Activated T-cell treated with anti-CD3 and anti-CD28 coated beads, Interleukin-2, amount 50 U/mL, for 72 hours (primary cell): Measurements from ENCODE around the gene EIF5AL1. TPM values are rescaled to one million over a fixed set of nuclear protein-coding genes. Genes with fewer than 3 reads are reported as not detected.
"Not testable (repeated sequence)": the region's sequence is repeated elsewhere in the genome, so short reads cannot be mapped to it uniquely, and the experiment has no call there.

Experiments
- ATAC-seq, 2 donors: fragments of 150-1000 bp; cut with Tn5 transposase; replicated peaks in 1 of 2; 2 replicates each; pipeline ENCODE4 v1.10.0; 2021; ENCODE audit warnings: moderate library complexity in 2 of 2, mild to moderate bottlenecking in 1 of 2
- DNase-seq, 2 donors: peaks; one replicate each; pipeline ENCODE4 v3.0.0; 2021 to 2022; ENCODE audit warnings: mixed read lengths in 1 of 2
- H3K27ac Mint-ChIP-seq: one replicate; pipeline ENCODE4 v1.8.0; 2022; ENCODE audit warnings: mild to moderate bottlenecking, moderate library complexity, mixed read lengths
- H3K27me3 Mint-ChIP-seq: one replicate; pipeline ENCODE4 v1.8.0; 2022; ENCODE audit warnings: low read depth, mixed read lengths
- H3K36me3 Mint-ChIP-seq, 2 donors: one replicate each; pipeline ENCODE4 v1.8.0; 2022; ENCODE audit warnings: mixed read lengths in 2 of 2, mild to moderate bottlenecking in 1 of 2; ENCODE audit not compliant: insufficient read depth in 2 of 2
- H3K4me1 Mint-ChIP-seq: one replicate; pipeline ENCODE4 v1.8.0; 2022; ENCODE audit warnings: low read depth, mixed read lengths
- H3K4me3 Mint-ChIP-seq, 2 donors: one replicate each; pipeline ENCODE4 v1.8.0; 2022; ENCODE audit warnings: mild to moderate bottlenecking in 2 of 2, mixed read lengths in 2 of 2, moderate library complexity in 2 of 2
- H3K9me3 Mint-ChIP-seq, 2 donors: one replicate each; pipeline ENCODE4 v1.8.0; 2022; ENCODE audit warnings: mixed read lengths in 2 of 2
- total RNA-seq, 2 donors: library from RNA; stranded (reverse); gene quantifications; one replicate each; pipeline ENCODE4 v1.2.3, GENCODE V29; 2022

EIF5AL1 gene
- total RNA-seq, 2 donors from 2014 or later: 0.07 to 0.10 TPM

DNA sequence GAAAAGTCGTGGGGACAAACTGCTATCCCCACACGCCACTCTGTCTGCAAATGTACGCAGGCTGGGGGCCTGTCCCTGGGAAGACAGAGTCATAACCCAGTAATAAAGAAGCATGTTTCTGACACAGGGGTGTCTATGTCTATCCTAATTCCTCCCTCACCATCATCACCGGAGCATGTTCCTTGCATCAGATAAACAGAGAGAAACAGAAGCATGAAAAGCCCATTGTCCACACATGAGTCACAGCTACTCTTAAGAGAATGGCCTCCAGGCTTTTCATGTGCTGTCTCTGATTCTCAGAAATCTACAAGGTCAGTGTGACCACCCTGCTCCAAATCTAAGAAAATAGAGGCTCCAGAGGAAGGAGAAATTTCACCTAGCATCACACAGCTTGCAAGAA is 4.1 kb upstream of the EIF5AL1 start:
- H3K4me3 Mint-ChIP-seq, ATAC-seq, H3K36me3 Mint-ChIP-seq, H3K27ac Mint-ChIP-seq, H3K9me3 Mint-ChIP-seq, H3K4me1 Mint-ChIP-seq, DNase-seq: not testable (repeated sequence)
- peaks cover 22% of the 10 kb centered on the region for H3K27me3 Mint-ChIP-seq

GRCh38 chr10:79509306-79509933 is 2.9 kb upstream of the EIF5AL1 start:
- H3K4me1 Mint-ChIP-seq, H3K36me3 Mint-ChIP-seq, H3K27ac Mint-ChIP-seq, DNase-seq, H3K4me3 Mint-ChIP-seq, H3K9me3 Mint-ChIP-seq: not testable (repeated sequence)
- ATAC-seq: peak; percentile 43
- peaks cover 17% of the 10 kb centered on the region for H3K27me3 Mint-ChIP-seq

DNA sequence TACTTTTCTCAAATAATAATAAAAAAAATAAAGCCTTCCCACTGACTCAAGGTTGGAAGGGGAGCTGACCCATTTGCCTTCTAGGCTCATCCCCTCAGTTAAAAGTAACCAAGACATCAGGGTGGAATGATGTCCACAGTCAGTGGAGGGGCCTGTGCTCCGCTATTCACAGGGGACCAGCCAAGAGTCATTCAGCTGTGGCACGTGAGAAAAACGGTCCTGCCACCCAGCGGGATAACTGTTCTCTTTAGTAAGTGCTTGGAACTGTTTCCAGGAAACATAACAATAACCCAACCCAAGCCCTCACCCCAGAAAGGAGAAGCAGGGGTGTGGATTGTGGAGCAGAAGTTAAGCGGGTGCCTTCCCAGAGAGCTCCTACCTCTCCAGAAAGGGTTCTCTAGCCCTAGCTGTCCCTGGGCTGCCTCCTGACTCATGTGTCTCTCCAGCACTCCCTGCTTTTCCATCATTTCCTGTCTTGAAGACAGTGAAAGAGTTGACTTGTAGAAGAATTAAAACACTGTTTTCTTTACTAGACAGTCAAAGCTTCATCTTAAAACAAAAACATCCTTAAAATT is 2.3 kb upstream of the EIF5AL1 start:
- not testable (repeated sequence) for ATAC-seq

GRCh38 chr10:79516532-79517205 is 4.3 kb downstream of the EIF5AL1 start:
- DNase-seq, ATAC-seq, H3K27ac Mint-ChIP-seq, H3K4me1 Mint-ChIP-seq, H3K4me3 Mint-ChIP-seq, H3K36me3 Mint-ChIP-seq, H3K9me3 Mint-ChIP-seq: not testable (repeated sequence)
- peaks cover 15% of the 10 kb centered on the region for H3K27me3 Mint-ChIP-seq

More for the DNA sequence above, 2.3 kb upstream of the EIF5AL1 start:
- not testable (repeated sequence) for H3K4me1 Mint-ChIP-seq, H3K27ac Mint-ChIP-seq, H3K36me3 Mint-ChIP-seq, H3K9me3 Mint-ChIP-seq, H3K4me3 Mint-ChIP-seq, DNase-seq
- H3K27me3 Mint-ChIP-seq: peaks cover 17% of the 10 kb centered on the region

DNA sequence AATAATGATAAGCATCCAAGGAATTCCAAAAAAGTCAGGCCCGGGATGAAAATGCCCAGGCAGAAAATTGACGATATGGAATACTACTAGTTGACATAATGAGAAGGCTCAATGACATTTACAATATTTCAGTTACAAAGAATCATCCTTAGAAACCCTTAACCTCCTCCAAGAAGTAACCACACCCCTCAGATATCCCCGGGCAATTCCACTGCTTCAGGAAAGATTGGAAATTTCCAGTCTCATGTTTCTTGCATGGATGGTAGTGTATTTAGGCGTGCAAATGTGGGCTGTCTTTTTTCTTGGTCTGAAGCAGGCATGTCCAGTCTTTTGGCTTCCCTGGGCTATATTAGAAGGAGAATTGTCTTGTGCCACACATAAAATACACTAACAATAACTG is 5.2 kb downstream of the EIF5AL1 start:
- H3K4me3 Mint-ChIP-seq, H3K4me1 Mint-ChIP-seq, H3K27ac Mint-ChIP-seq, H3K9me3 Mint-ChIP-seq, H3K36me3 Mint-ChIP-seq, ATAC-seq, DNase-seq: not testable (repeated sequence)
- H3K27me3 Mint-ChIP-seq: peaks cover 15% of the 10 kb centered on the region

GRCh38 chr10:79521751-79522150 is 9.4 kb downstream of the EIF5AL1 start:
- not testable (repeated sequence) for H3K4me1 Mint-ChIP-seq, H3K27ac Mint-ChIP-seq, H3K9me3 Mint-ChIP-seq, ATAC-seq, DNase-seq, H3K36me3 Mint-ChIP-seq, H3K27me3 Mint-ChIP-seq, H3K4me3 Mint-ChIP-seq

DNA sequence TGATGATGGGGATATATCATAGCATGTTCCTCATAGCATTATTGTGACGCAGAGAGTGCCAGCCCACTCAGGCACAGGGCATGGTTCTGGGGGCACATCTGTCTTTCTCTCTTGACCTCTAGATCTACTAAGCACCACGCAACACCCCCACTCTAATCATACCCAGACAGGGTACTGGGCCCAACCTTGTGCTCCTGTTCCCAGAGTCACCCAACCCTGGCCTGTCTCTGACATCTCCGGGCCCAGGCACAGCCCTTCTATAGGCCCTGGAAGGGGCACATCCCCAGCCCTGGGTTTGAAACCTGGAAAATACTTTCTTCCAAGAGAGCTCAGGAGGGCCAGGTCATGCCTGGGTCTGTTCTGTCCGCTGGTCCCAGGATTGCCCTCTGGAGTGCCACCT is 10.1 kb downstream of the EIF5AL1 start:
- H3K9me3 Mint-ChIP-seq, H3K27me3 Mint-ChIP-seq, H3K4me3 Mint-ChIP-seq, H3K4me1 Mint-ChIP-seq, H3K27ac Mint-ChIP-seq, H3K36me3 Mint-ChIP-seq, ATAC-seq, DNase-seq: not testable (repeated sequence)

DNA sequence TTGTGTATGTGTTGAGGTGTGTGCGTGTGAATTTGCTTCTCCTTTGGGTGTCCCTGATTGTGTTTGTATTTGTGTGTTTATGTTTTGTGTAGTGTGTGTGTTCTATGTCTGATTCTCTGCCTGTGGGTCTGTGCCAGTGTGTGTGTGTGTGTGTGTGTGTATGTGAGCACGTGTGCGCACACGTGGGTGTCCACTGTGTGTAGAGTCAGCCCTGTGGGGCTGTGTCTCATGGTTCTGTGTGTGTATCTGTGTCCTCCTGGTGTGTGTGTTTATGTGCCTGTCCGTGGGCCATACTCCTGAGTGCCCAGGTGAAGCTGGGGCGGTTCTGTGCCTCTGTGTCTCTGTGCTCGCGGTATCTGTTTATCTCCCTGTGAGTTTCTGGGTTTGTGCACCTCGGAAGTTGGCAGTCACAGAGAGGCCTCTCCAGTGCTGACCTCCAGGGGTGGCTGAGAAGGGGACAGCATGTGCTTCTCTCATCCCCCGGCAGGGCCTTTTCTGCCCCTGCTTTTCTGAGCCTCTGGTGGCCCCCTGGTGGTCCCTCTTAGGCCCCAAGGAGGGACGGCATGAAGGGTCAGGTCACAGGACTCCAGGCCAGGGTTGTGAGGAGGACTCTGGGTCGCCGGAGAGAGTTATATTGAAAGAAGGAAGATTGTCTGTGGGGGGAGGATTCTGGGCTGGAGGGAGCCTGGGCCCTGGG is 11.0 kb downstream of the EIF5AL1 start:
- ATAC-seq, DNase-seq, H3K9me3 Mint-ChIP-seq, H3K4me1 Mint-ChIP-seq, H3K27me3 Mint-ChIP-seq, H3K4me3 Mint-ChIP-seq, H3K27ac Mint-ChIP-seq, H3K36me3 Mint-ChIP-seq: not testable (repeated sequence)

DNA sequence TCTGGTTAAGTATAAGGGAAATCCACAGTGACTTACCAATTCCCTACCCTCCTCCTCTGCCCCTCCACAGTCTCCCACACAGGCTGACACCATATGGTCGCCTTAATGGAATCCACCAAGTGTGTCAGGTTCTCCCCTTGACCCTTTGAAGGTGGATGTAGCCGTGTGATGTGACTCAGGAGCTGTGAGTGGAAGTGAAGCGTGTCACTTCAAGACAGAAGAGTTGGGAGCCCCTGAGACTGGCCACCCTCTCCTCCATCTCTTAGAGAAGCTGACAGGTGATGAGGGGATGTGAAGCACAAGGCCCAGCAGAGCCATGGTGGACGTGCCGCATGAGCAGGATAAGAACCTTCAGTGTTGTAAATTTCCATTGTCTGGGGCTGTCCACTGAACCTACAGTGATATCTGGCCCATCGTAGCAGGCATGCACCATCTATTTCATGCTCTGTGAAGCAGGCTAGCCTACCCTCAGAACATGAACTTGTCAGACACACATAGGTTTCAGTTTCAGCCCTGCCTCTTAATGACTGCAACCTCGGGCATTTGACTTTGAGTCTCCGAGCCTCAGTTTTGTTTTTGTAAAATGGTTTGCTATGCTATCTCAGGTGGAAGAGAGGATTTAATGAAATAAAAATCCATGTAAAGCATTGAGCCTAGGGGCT is 12.8 kb downstream of the EIF5AL1 start:
- not testable (repeated sequence) for H3K27me3 Mint-ChIP-seq, H3K27ac Mint-ChIP-seq, DNase-seq, ATAC-seq, H3K4me1 Mint-ChIP-seq, H3K36me3 Mint-ChIP-seq, H3K9me3 Mint-ChIP-seq, H3K4me3 Mint-ChIP-seq

DNA sequence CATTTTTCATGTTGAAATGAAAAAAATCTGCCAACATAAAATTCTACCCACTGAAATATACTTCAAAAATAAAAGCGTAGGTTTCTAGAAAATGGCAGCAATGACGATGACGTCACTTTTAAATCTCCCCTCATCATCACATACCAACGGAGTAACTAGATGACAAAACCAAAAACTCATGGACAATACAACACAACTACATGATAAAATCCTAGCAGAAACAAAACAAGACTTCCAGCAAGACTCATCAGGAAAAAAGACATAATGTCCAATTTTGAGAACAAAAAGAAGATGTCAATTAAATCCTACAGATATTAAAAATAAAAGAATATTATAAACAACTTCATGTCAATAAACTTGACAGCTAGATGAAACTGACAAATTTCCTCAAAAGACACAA is 15.9 kb downstream of the EIF5AL1 start:
- not testable (repeated sequence) for H3K4me3 Mint-ChIP-seq, ATAC-seq, DNase-seq, H3K27me3 Mint-ChIP-seq, H3K27ac Mint-ChIP-seq, H3K9me3 Mint-ChIP-seq, H3K4me1 Mint-ChIP-seq, H3K36me3 Mint-ChIP-seq

- H3K9me3 Mint-ChIP-seq, ATAC-seq, DNase-seq, H3K36me3 Mint-ChIP-seq, H3K4me1 Mint-ChIP-seq, H3K4me3 Mint-ChIP-seq, H3K27ac Mint-ChIP-seq: not testable (repeated sequence)
- peaks cover 12% of the 10 kb centered on the region for H3K27me3 Mint-ChIP-seq
These were observed 21.0 kb downstream of the EIF5AL1 start for GRCh38 chr10:79533142-79533902.

- DNase-seq, H3K4me1 Mint-ChIP-seq, H3K27ac Mint-ChIP-seq, H3K4me3 Mint-ChIP-seq, ATAC-seq, H3K9me3 Mint-ChIP-seq, H3K36me3 Mint-ChIP-seq: not testable (repeated sequence)
- peaks cover 12% of the 10 kb centered on the region for H3K27me3 Mint-ChIP-seq
These were observed 21.5 kb downstream of the EIF5AL1 start for GRCh38 chr10:79533903-79534175.
